Endometrial microvascular endothelial cells (primary cell): ENCODE measurements around the gene MERTK. TPM values are rescaled to one million over a fixed set of nuclear protein-coding genes. Genes with fewer than 3 reads are reported as not detected.
"Not testable (repeated sequence)": the region's sequence is repeated elsewhere in the genome, so short reads cannot be mapped to it uniquely, and the experiment has no call there.

Experiments
- in situ Hi-C: cut with HindIII; loops from 2 replicates; pipeline ENCODE4 v1.10.0; 2017; ENCODE audit warnings: low sequenced_read_pairs, low pct_unique_long_range_greater_than_20kb; ENCODE audit errors: inconsistent ontology term
- total RNA-seq: library from RNA; depleted of rRNA; stranded (reverse); fragments of >200 nt; gene quantifications from one replicate; pipeline ENCODE4 v1.2.3, GENCODE V29; 2015; ENCODE audit errors: inconsistent ontology term

The MERTK gene
- total RNA-seq, 1 donor from 2014 or later: 15.2 TPM

DNA sequence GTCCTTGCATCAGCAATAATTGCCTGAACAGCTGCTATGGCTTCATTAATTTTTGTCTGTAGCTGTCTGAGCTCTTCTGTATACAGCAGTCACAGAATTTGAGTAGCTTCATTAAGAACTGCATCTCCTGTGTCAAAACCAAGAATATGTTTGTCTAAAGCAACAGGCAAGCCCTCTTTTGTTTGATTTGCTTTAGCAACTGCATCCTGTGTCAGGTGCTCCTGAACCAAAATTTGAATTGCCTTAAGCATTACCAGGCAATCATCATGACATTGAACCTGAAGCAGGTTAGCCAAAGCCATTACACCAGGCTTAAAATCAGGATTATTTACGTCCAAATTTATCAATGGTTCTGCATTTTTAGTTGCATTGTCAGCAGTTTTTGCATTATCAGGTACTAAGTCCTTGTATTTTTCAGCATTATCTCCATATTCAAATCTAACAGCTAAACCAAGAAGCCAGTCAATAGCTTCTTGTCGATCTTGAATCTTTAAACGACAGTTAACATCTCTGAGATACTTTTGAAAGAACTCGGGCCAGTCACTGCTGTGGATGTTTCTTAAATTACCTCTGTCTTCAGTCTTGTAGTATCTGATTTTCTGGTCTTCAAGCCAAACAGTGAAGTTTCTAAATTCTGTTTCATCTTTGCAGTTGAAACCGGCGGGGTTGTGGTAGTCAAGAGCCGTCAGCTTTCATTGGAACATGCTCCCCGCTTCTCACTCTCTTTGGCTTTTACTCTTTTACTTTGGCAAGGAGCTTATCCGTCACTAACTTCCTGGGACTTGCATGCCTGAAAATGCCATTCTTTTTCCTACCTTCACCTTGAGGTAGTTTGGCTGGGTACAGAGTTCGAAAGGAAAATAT lies 42.2 kb downstream of the MERTK start:
- in situ Hi-C loops: no loop called here

DNA sequence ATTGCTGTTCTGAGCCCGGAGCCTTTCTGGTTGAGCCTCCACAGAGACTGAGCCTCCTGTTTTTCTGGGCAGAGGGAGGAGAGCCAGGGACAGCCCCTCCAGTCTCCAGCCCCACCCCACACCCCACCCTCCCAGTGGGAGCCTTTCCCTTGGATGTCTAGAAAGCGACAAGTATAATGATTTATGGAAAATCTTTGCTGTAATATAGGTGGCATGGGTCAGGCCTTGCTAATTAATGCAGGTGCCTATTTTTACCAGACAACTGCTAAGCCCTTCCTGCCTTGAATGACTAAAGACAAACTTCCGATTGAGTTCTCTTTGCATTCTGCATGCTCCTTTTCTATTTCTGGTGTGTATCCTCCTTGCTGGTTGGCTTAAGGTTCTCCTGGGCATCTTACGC lies 43.1 kb downstream of the MERTK start:
- in situ Hi-C loops: no loop called here

- in situ Hi-C loops: no loop called here
These were observed 46.3 kb downstream of the MERTK start for GRCh38 chr2:111944531-111945210.

GRCh38 chr2:111945444-111946293 lies 47.3 kb downstream of the MERTK start:
- in situ Hi-C loops: no loop called here

DNA sequence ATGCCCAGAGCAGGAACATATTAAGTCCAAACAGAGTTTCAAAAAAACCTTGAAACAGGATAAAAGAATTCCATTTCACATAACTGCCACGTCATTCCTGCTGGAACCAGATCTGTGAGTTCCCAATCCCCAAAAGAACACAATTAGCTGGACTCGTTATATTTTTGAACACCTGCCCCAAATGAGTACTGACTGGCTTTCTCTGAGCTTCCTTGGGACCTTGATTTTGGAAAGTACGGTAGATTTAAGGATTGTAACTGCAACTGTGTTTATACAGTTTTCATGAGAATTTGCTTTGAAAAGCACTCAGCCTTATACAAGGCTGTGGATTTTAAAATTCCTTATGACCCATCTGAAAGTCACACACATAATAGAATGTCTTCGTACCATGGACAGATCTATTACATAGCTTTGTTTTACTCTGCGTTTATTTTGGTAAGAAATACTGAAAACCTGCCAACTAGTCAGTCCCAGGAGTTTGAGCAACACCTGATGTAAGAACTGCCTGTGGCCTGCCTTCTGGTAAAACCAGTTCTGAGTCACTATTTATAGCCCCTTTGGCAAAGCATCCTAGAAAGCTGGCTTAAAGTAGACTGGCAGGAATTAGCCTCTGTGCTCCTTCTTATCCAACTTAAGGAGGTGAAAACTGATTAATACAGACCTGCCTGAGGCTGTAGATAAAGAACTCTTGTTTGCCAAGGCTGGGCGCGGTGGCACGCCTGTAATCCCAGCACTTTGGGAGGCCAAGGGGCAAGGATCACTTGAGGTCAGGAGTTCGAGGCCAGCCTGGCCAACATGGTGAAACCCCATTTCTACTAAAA lies 48.1 kb downstream of the MERTK start:
- in situ Hi-C loops: no loop called here

DNA sequence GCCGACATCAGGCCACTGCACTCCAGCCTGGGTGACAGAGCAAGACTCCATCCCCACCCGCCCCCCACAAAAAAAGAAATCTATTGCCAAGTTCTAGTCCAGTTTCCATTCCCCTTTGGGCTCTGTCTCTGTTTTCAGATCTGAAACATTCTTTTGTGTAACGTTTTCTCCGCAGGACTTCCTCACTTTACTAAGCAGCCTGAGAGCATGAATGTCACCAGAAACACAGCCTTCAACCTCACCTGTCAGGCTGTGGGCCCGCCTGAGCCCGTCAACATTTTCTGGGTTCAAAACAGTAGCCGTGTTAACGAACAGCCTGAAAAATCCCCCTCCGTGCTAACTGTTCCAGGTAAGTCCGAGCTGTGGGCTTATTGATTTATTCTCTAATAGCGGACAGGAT lies 48.8 kb downstream of the MERTK start:
- in situ Hi-C loops: no loop called here

GRCh38 chr2:111948832-111949231 lies 50.4 kb downstream of the MERTK start:
- in situ Hi-C loops: no loop called here

DNA sequence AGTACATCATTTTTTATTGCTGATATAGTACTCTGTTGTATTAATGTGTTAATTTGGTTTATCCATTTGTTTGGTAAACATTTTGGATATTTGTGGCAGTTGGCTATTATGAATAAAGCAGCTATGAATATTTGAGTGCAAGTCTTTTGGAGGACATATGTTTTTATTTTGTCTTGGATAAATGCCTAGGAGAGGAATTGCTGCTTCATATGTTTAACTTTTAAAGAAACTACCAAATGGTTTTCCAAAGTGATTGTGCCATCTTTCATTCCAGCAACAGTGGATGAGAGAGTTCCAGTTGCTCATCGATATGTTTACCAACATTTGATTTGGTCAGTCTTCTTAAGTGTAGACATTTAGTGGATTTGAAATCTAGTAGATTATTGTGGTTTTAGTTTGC lies 51.8 kb downstream of the MERTK start:
- in situ Hi-C loops: no loop called here

- in situ Hi-C loops: no loop called here
These were observed 53.1 kb downstream of the MERTK start for GRCh38 chr2:111951486-111951885.

DNA sequence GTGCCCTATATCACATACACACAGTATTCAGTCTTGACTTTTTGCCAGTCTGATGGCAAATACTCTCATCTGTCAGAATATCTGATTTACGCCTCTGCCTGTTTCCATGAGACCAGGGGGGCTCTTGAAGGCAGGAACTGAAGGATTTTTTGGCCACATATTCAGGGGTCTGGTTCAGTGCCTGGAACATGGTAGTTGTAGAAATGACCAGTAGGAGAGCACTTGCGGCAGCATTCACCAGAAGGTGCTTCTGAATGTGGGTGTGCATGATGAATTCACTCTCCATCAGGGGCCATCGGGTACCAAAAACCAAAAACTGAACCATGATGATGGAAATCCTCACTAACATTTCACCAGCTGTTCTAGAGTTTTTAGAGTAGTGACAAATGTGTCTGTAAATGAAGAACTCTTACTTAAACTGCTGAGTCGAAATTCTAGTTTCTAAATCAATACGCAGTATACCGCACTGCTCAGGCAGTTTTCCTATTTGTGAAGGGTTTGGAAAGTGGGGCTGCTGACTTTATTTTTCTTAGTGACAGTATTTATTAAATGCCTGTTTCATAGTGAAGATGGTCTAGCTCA lies 54.6 kb downstream of the MERTK start:
- in situ Hi-C loops: no loop called here

DNA sequence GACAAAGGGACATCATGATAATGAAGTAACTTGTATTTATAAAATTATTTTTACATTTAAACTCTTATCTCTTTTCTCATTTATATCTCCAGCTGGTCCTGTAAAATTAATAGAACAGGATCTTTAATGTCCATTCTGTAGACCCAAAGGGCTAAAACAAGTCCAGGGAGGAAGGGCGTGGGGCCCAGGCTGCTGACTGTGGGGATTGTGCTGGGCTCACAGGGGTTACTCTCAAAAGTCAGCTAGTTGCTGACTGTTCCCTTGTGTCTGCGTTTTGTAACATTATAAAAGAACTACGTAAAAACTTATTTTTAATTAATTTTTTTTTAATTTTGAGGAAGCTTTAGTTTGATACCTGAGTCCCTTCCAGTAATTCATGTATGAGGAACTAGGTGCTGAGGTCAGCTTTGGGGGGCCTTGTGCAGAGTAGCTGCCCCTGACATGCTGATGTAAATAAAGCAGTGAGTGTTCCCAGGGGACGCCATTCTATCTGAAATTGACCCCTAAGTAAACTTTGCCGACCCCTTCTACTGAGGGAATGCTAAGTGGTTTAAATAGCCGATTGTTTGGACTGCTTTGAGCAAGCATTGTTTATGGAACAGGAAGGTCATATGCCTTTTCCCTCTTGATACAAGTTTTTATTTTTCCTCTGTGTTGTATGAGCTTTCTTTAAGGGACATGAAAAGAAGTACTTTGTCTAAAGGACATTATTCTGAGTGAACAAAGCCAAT lies 56.4 kb downstream of the MERTK start:
- in situ Hi-C loops: no loop called here

DNA sequence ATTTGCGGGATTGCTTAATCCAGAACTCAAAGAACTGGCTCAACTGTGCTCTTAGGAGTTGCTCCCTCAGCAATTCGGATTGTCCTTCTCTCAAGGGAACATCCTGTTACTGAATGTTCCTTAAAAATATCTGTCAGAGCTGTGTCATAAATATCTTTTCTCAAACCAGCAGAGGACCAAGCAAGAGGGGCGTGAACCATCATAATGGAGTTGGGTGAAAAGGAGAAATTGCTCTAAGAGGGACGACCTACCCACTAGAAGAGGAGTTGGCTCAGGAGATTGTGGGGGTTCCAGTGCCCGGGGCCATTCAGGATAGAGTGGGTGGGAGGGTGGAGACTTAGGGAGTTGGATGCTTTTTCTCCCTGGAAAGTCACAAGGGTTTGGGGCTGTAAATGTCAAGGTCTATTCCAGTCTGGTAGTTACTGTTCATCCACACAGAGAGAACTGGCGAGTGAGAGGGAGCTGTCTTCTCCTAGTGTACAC lies 59.5 kb downstream of the MERTK start:
- in situ Hi-C loops: no loop called here

DNA sequence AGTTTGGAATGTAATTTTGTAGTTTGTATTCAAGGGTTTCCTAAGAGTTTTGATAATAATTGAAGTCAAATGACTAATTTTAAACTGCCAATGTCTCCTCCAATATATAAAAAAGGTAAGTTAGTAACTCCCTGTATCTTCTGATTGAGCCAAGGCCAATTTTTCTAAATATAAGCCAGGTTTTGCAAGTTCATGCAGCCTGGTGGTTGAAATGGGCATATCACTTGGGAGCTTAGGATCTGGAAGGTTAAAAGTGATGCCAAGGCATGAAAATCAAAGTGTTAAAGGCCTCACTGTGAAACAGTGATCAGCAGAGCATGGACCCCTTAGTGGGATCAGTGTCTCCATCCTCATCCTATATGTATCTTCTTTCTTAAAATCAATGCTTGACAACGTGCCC lies 60.5 kb downstream of the MERTK start:
- in situ Hi-C loops: no loop called here

DNA sequence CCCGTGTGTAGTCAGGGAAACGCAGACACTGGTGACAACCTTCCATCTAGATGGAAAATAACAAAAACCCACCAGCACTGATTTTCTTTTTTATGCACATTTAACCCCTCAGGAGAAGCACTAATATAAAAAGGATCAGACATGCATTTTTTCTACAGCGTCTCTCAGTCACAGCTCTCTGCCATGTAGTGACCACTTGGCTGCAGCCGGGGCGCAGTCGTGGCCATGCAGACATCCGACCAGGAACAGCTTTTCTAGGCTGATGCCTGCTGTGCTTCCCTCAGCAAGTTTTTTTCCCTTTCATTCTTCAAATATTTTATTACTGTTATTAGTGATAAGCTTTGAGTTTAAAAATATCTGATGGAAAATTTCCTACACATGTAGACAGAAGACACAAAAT lies 63.3 kb downstream of the MERTK start:
- in situ Hi-C loops: no loop called here

GRCh38 chr2:111963086-111963485 lies 64.7 kb downstream of the MERTK start:
- in situ Hi-C loops: not testable (repeated sequence)

DNA sequence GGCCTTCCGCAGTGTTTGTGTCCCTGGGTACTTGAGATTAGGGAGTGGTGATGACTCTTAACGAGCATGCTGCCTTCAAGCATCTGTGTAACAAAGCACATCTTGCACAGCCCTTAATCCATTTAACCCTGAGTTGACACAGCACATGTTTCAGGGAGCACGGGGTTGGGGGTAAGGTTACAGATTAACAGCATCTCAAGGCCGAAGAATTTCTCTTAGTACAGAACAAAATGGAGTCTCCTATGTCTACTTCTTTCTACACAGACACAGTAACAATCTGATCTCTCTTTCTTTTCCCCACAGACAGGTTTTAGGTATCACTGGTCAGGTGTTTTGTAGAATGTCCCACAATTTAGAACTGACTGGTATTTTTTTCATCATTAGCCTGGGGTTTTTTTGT lies 65.1 kb downstream of the MERTK start:
- in situ Hi-C loops: not testable (repeated sequence)

GRCh38 chr2:111965062-111965461 lies 66.7 kb downstream of the MERTK start:
- in situ Hi-C loops: no loop called here

- in situ Hi-C loops: no loop called here
These were observed 67.8 kb downstream of the MERTK start for GRCh38 chr2:111966241-111966640.
